K562 (cell line): ENCODE measurements around the gene PPP1R15A. TPM values are rescaled to one million over a fixed set of nuclear protein-coding genes. Genes with fewer than 3 reads are reported as not detected.

Source experiments
- ESRRA ChIP-seq: fragments of 450-650 bp; IDR thresholded peaks from 2 replicates; pipeline ENCODE4 v1.6.1; 2014; ENCODE audit warnings: low read depth, mild to moderate bottlenecking, moderate library complexity, borderline replicate concordance
- FOS ChIP-seq: IDR thresholded peaks from 3 replicates; pipeline ENCODE4 v1.6.1; 2011; ENCODE audit not compliant: insufficient read length; ENCODE audit errors: extremely low read depth
- GATAD2A ChIP-seq: fragments of 450-650 bp; IDR thresholded peaks from 2 replicates; pipeline ENCODE4 v1.6.1; 2017
- KDM2B ChIP-seq: fragments of 250-450 bp; sonication (Bioruptor Pico); IDR thresholded peaks from 2 replicates; pipeline ENCODE4 v1.8.0; 2021; ENCODE audit warnings: mild to moderate bottlenecking, moderate library complexity
- KDM4B ChIP-seq, 2 experiments: fragments of 450-650 bp in 1 of 2; sonication (generic) in 1 of 2; IDR thresholded peaks; 2 replicates each; pipeline ENCODE4 v1.6.1; 2016 to 2017; ENCODE audit warnings: borderline replicate concordance in 2 of 2, antibody characterized with exemption in 1 of 2, low read depth in 1 of 2, mild to moderate bottlenecking in 1 of 2
- MGA ChIP-seq: fragments of 450-650 bp; IDR thresholded peaks from 2 replicates; pipeline ENCODE4 v1.6.1; 2016; ENCODE audit warnings: mild to moderate bottlenecking, moderate library complexity
- OTX1 ChIP-seq: fragments of 450-650 bp; formaldehyde crosslinking; IDR thresholded peaks from 2 replicates; pipeline ENCODE4 v1.4.0; 2022; ENCODE audit warnings: mild to moderate bottlenecking
- PHF20 ChIP-seq: fragments of 450-650 bp; IDR thresholded peaks from 2 replicates; pipeline ENCODE4 v1.6.1; 2018; ENCODE audit not compliant: partially characterized antibody
- SAP30 ChIP-seq: fragments of 200-600 bp; sonication (generic); IDR thresholded peaks from 2 replicates; pipeline ENCODE4 v1.6.1; 2012; ENCODE audit warnings: borderline replicate concordance, low read depth, mild to moderate bottlenecking, moderate library complexity, low read length, control low read depth, inconsistent platforms; ENCODE audit not compliant: insufficient read depth, poor library complexity, severe bottlenecking
- SIN3B ChIP-seq: fragments of 450-650 bp; IDR thresholded peaks from 2 replicates; pipeline ENCODE4 v1.6.1; 2017; ENCODE audit warnings: low read depth, mild to moderate bottlenecking, moderate library complexity
- SIX5 ChIP-seq, 2 experiments: IDR thresholded peaks; 2 replicates each; pipeline ENCODE4 v1.6.1; 2011; ENCODE audit warnings: low read length in 2 of 2, borderline replicate concordance in 1 of 2, low read depth in 1 of 2, mild to moderate bottlenecking in 1 of 2, moderate library complexity in 1 of 2; ENCODE audit not compliant: insufficient read depth in 1 of 2
- ZBTB7A ChIP-seq: IDR thresholded peaks from 2 replicates; pipeline ENCODE4 v1.6.1; 2011; ENCODE audit warnings: low read depth, mild to moderate bottlenecking, low read length, moderate library complexity, borderline replicate concordance; ENCODE audit not compliant: control insufficient read depth
- ZC3H11A ChIP-seq: IDR thresholded peaks from 2 replicates; pipeline ENCODE4 v1.6.1; 2012; ENCODE audit warnings: low read depth, low read length, improper control_type of control experiment
- ZEB2 ChIP-seq: fragments of 450-650 bp; IDR thresholded peaks from 2 replicates; pipeline ENCODE4 v1.6.1; 2016
- ZNF140 ChIP-seq: fragments of 250-450 bp; sonication (Bioruptor Pico); IDR thresholded peaks from 2 replicates; pipeline ENCODE4 v1.8.0; 2021; ENCODE audit warnings: moderate library complexity, mild to moderate bottlenecking, inconsistent platforms
- ZNF232 ChIP-seq: sonication (generic); formaldehyde crosslinking; IDR thresholded peaks from 2 replicates; pipeline ENCODE4 v1.8.0; 2022; ENCODE audit warnings: mild to moderate bottlenecking, missing genetic modification reagents
- ZNF239 ChIP-seq: fragments of 250-450 bp; sonication (Bioruptor Pico); IDR thresholded peaks from 2 replicates; pipeline ENCODE4 v1.4.0; 2020; ENCODE audit warnings: mild to moderate bottlenecking
- polyA plus RNA-seq, 8 experiments: library from polyadenylated mRNA; depleted of rRNA in 4 of 8; stranded (reverse) in 5 of 8; unstranded in 3 of 8; fragments of >200 nt; fragmentation: Nextera tagmentation in 2 of 8; fragmentation: Illumina TruSeq in 1 of 8; extraction: Ambion mirVana in 2 of 8; extraction: Trizol in 1 of 8; gene quantifications; 2 replicates each; pipeline versions ENCODE4 v1.2.1 to v1.2.3, GENCODE V29; 2011 to 2014; ENCODE audit warnings: inconsistent platforms in 1 of 8, missing spikeins in 1 of 8
- total RNA-seq, 7 experiments: library from RNA; depleted of rRNA in 6 of 7; stranded (reverse); fragments of >200 nt in 6 of 7; fragmentation: Illumina TruSeq in 2 of 7; extraction: Trizol in 2 of 7; gene quantifications; 2 replicates each; pipeline versions ENCODE4 v1.2.1 to v1.2.3, GENCODE V29; 2011 to 2021; ENCODE audit warnings: low replicate concordance in 1 of 7

Gene PPP1R15A
- total and polyA plus RNA-seq, 9 of the 15 experiments (the other 6 are each of a cell fraction or from before 2014, with no cell fraction given): 0.42 to 73.7 (median 44.0) TPM

DNA sequence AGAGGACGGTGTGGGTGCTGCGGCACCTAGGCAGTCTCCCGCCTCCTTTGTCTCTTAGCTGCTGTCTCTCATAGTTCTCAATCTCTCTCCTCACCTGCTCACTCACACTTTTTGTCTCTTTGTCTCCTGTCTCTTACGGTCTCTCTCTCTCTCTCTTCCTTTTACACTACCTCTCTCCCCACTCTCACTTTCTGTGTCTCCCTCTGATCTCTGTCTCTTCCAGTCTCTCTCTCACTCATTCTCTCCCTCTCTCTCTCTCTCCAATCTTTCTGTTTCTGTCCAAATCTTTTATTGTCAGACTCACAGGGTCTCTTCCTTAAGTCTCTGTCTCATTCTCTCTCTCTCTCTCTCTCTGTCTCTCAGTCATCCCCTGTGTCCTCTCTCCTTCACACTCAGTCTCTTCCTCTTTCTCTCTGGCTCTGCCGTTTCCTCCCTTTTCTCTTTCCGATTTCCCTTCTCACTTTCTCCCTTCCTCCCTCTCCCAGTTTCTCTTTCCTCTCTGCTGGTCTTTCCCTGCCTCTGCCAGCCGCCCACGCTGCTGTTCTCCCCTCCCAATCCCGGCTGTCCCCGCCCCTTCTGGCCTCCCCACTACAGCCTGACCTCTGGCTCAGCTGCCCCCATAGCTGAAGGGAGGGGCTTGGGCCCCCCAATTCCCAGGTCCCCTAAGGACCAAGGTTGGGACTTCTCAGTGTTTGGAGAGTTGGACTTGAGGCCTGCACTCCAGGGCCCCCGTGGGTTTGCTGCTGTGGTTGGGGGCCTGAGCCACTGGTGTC lies 3.9 kb upstream of the PPP1R15A start, which contains the start of gene PLEKHA4 (continued):
- TF ChIP-seq KDM4B (IDR thresholded peaks at IDR 0.05; ENCODE audit: borderline replicate concordance in 2 of 2, low read depth in 1 of 2): no peak
- TF ChIP-seq MGA: no peak
- no peak for TF ChIP-seq ESRRA
- TF ChIP-seq ZBTB7A: 0 out of 2 replicates have a peak, but pooled peaks have one; percentile 29
- TF ChIP-seq SIX5 (IDR thresholded peaks at IDR 0.05; ENCODE audit: borderline replicate concordance in 1 of 2, insufficient read depth in 1 of 2, low read depth in 1 of 2, low read length in 2 of 2): no peak
- no peak for TF ChIP-seq ZNF239
- TF ChIP-seq SAP30: no peak
- no peak for TF ChIP-seq FOS
- TF ChIP-seq ZNF232: no peak
- TF ChIP-seq PHF20: no peak
- TF ChIP-seq ZEB2: peak; percentile 71; the same call in 1 of the 2 replicates
- TF ChIP-seq ZC3H11A: no peak
- no peak for TF ChIP-seq KDM2B (CRISPR knock-in tag)
- TF ChIP-seq ZNF140 (CRISPR knock-in tag): no peak
- TF ChIP-seq SIN3B: no peak
- TF ChIP-seq GATAD2A: peak; percentile 58; the same call in 1 of the 2 replicates
- TF ChIP-seq OTX1 (CRISPR knock-in tag): 0 out of 2 replicates have a peak, but pooled peaks have one; percentile 41
